Activated T-cell treated with anti-CD3 and anti-CD28 coated beads, Interleukin-2, amount 50 U/mL, for 72 hours (primary cell): ENCODE data around the gene SRSF11. TPM values are rescaled to one million over a fixed set of nuclear protein-coding genes. Genes with fewer than 3 reads are reported as not detected.
A peak's percentile ranks its signal among the peaks of the same experiment; 100 is the strongest.

Experiments
- ATAC-seq, 2 donors: fragments of 150-1000 bp; cut with Tn5 transposase; replicated peaks in 1 of 2; 2 replicates each; pipeline ENCODE4 v1.10.0; 2021; ENCODE audit warnings: moderate library complexity in 2 of 2, mild to moderate bottlenecking in 1 of 2
- DNase-seq, 2 donors: peaks; one replicate each; pipeline ENCODE4 v3.0.0; 2021 to 2022; ENCODE audit warnings: mixed read lengths in 1 of 2
- H3K27ac Mint-ChIP-seq: one replicate; pipeline ENCODE4 v1.8.0; 2022; ENCODE audit warnings: mild to moderate bottlenecking, moderate library complexity, mixed read lengths
- H3K27me3 Mint-ChIP-seq: one replicate; pipeline ENCODE4 v1.8.0; 2022; ENCODE audit warnings: low read depth, mixed read lengths
- H3K36me3 Mint-ChIP-seq, 2 donors: one replicate each; pipeline ENCODE4 v1.8.0; 2022; ENCODE audit warnings: mixed read lengths in 2 of 2, mild to moderate bottlenecking in 1 of 2; ENCODE audit not compliant: insufficient read depth in 2 of 2
- H3K4me1 Mint-ChIP-seq: one replicate; pipeline ENCODE4 v1.8.0; 2022; ENCODE audit warnings: low read depth, mixed read lengths
- H3K4me3 Mint-ChIP-seq, 2 donors: one replicate each; pipeline ENCODE4 v1.8.0; 2022; ENCODE audit warnings: mild to moderate bottlenecking in 2 of 2, mixed read lengths in 2 of 2, moderate library complexity in 2 of 2
- H3K9me3 Mint-ChIP-seq, 2 donors: one replicate each; pipeline ENCODE4 v1.8.0; 2022; ENCODE audit warnings: mixed read lengths in 2 of 2
- total RNA-seq, 2 donors: library from RNA; stranded (reverse); gene quantifications; one replicate each; pipeline ENCODE4 v1.2.3, GENCODE V29; 2022

SRSF11 gene
- total RNA-seq, 2 donors from 2014 or later, result 245 TPM

DNA sequence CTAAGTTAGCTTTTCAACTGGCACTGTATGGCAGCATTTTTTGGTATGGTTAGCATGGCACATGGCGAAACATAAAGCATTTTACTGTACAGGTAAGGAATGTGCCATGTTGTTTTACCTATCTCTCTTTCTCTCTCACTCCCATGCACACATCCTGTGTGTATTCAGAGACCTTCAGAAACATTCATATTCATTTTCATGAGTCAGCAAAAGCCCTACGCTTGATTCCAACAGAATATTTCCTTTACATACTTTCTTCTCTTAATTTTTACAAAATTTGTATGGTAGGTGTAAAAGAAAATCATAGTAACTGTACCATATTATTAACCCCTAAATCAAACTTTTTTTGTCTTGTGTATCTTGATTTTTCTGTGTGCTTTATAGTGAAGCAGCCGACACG is 10.3 kb downstream of the SRSF11 start:
- no peaks in the 10 kb centered on the region for H3K9me3 Mint-ChIP-seq
- no peaks in the 10 kb centered on the region for H3K27me3 Mint-ChIP-seq
- peaks cover 6 to 57% of the 10 kb centered on the region in 2 donors for H3K36me3 Mint-ChIP-seq
- ATAC-seq (no peak), DNase-seq (no peak)
- H3K4me1 Mint-ChIP-seq, result peaks cover 21% of the 10 kb centered on the region
- no peak overlapping the region for H3K4me3 Mint-ChIP-seq
- no peak overlapping the region for H3K27ac Mint-ChIP-seq

DNA sequence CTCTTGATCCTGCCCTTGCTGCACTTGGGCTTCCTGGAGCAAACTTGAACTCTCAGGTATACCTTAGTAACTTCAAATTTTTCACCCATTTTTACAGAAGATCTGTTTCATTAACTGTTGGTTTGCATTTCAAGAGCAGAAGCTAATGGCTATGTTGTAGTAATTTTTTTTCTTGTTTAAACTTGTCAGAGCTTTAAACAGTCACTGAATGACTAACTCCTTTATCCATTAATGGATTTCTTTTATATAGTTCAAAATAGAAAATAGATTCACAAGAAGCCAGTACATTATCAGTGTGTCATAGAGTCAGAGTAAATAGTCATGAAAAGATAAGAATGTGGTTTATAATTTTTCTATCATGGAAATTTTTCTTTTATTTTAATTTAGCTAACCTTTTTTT is 13.6 kb downstream of the SRSF11 start:
- DNase-seq, result no peak
- H3K9me3 Mint-ChIP-seq, result no peaks in the 10 kb centered on the region
- no peaks in the 10 kb centered on the region for H3K27me3 Mint-ChIP-seq
- no peak for ATAC-seq
- no peak overlapping the region for H3K27ac Mint-ChIP-seq
- peaks cover 6% of the 10 kb centered on the region for H3K4me1 Mint-ChIP-seq
- H3K36me3 Mint-ChIP-seq, result peaks cover 6 to 55% of the 10 kb centered on the region in 2 donors
- no peak overlapping the region for H3K4me3 Mint-ChIP-seq

DNA sequence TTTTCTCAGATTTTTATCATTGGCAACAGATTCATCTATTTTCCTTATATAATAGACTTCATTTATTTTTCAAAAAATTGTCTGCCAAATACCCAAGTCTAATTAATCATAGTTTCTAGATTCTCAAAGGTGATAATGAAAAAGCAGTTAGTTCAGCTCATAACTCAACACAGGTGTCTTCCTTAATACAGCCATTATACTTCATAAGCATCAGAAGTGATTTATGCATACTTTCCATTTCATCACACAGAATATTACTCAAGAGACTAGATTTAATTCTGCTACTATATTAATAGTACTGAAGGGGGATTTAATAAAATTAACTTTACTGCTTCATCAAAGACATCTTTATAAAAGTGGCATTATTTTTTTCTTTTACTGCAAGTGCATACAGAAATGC is 18.8 kb downstream of the SRSF11 start:
- DNase-seq (no peak), ATAC-seq (no peak)
- Mint-ChIP-seq H3K4me3 (no peak overlapping the region), H3K9me3 (no peaks in the 10 kb centered on the region), H3K27me3 (no peaks in the 10 kb centered on the region), H3K27ac (no peak overlapping the region), H3K36me3 (peaks cover 12 to 56% of the 10 kb centered on the region in 2 donors), H3K4me1 (no peaks in the 10 kb centered on the region)

DNA sequence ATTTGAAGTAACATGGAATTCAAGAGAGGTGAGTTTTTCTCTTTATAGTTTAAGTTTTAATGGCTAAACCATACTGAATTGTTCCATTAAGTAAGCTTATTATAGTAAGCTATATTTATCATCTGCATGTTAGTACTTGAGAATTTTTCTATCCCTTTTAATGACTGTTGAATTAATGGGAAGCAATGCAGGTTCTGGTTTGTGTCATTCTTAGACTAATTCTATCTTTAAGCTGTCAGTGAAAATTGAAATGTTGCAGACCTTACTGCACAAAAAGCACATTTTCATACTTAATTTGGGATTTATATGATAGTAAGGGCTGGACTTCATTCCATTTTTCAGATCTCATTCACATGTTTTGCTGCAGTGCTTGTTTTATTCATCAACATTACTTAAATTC is 25.9 kb downstream of the SRSF11 start:
- Mint-ChIP-seq H3K4me1 (peaks cover 33% of the 10 kb centered on the region), H3K27ac (peak overlapping the region; percentile 98), H3K9me3 (no peaks in the 10 kb centered on the region), H3K36me3 (peaks cover 23 to 70% of the 10 kb centered on the region in 2 donors), H3K27me3 (no peaks in the 10 kb centered on the region), H3K4me3 (peak overlapping the region in 1 of 2 donors; percentile 13)
- DNase-seq (no peak), ATAC-seq (no peak)

DNA sequence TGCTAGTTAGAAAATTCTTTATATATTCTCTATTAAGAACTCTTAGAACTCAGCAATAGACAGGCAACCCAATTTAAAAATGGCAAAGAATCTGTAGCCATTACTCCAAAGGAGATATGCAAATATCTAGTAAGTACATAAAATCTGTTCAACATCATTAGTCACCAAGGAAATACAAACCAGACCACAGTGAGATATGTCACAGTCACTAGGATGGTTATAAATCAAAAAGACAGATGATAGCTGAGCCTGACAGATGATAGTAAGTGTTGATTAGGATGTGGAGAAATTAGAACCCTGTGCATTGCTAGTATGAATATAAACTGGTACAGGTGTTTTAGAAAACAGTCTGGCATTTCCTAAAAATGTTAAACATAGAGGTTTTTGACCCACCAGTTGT is 26.6 kb downstream of the SRSF11 start:
- Mint-ChIP-seq H3K27me3 (no peaks in the 10 kb centered on the region), H3K4me1 (peaks cover 33% of the 10 kb centered on the region), H3K36me3 (peaks cover 23 to 67% of the 10 kb centered on the region in 2 donors), H3K4me3 (peak overlapping the region in 1 of 2 donors; percentile 56), H3K27ac (peak overlapping the region; percentile 98), H3K9me3 (no peaks in the 10 kb centered on the region)
- DNase-seq, result no peak
- ATAC-seq, result peak; percentile 66 to 92

DNA sequence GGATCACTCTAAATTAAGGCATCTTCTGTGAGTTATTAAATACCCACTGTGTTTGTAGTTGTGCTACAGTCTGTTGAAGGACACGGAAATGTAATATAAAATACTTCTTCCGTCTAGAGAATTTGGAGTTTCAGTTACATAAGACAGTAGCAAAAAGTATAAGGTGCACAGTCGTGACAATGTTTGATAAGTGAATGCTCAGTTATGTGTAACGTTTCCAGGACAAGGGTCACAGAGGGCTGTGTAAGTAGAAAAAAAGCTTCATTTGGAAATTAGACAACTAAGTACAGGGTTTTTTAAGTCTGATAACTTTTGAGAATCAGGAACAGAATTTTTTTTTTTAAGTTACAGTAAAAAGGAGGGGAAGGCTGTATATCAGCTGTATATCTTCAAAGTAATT is 27.5 kb downstream of the SRSF11 start:
- no peaks in the 10 kb centered on the region for H3K9me3 Mint-ChIP-seq
- peak overlapping the region; percentile 98 for H3K27ac Mint-ChIP-seq
- no peak overlapping the region for H3K4me3 Mint-ChIP-seq
- H3K36me3 Mint-ChIP-seq, result peaks cover 22 to 62% of the 10 kb centered on the region in 2 donors
- H3K4me1 Mint-ChIP-seq, result peaks cover 33% of the 10 kb centered on the region
- no peaks in the 10 kb centered on the region for H3K27me3 Mint-ChIP-seq
- no peak for ATAC-seq
- DNase-seq, result no peak

DNA sequence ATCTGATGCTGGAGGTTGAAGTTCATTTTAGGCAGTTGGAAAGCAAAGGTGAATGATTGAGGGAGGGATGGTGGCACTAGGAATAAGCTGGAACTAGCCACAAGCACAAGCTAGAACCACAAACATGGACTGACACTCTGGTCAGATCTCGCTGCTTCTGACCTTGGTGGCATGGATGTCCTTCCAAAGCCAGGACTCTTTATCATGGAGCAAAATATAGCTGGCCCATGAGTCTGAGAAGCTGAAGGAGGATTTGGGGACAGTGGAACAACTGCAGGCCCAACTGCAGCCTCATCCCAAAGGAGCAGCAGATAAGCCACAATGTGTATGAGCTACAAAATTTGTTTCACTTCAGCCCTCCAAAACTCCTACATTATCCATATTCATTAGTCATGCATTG is 35.5 kb downstream of the SRSF11 start:
- Mint-ChIP-seq H3K27ac (no peak overlapping the region), H3K27me3 (no peaks in the 10 kb centered on the region), H3K4me3 (no peak overlapping the region), H3K9me3 (no peaks in the 10 kb centered on the region), H3K4me1 (no peaks in the 10 kb centered on the region), H3K36me3 (peaks cover 0 to 5% of the 10 kb centered on the region in 2 donors)
- DNase-seq, result no peak
- ATAC-seq, result peak in 1 of 2 donors; percentile 9

DNA sequence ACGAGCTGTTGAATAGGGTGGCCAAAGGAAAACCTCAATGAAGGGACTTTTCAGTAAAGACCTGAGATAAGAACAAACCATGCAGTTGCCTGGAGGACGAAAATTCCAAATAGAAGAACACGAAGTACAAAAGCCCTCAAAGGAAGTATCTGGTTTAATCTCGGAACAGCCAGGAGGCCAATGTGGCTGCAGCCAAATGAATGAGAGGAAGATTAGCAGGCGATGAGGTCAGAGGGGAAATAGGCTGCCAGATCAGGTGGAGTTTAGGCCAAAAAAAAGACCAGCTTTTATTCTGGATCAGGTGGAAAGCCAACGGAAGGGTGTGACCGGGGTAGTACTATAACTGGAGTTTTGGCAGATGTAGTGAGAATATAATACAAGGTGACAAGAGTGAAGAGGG is 43.7 kb downstream of the SRSF11 start:
- Mint-ChIP-seq H3K4me3 (no peak overlapping the region), H3K9me3 (no peaks in the 10 kb centered on the region), H3K4me1 (no peaks in the 10 kb centered on the region), H3K27me3 (no peaks in the 10 kb centered on the region), H3K27ac (peak overlapping the region; percentile 75), H3K36me3 (peaks cover 14 to 22% of the 10 kb centered on the region in 2 donors)
- ATAC-seq (no peak), DNase-seq (no peak)

DNA sequence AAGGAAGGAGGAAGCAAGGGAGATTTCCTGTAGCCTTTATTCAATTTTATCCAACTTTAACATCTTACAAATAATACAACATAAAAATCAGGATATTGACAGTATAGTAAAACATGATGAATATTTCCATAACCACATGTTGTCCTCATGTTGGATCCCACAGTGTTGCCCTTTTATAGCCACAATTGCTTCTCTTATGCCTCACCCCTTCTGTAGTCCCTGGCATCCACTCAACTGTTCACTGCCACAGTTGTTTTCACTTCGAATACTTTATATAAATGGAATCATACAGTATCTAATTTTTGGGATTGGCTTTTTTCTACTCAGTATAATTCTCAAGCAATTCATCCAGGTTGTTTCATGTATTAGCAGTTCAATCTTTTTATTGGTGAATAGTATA is 44.8 kb downstream of the SRSF11 start:
- ATAC-seq, result no peak
- no peak for DNase-seq
- Mint-ChIP-seq H3K9me3 (no peaks in the 10 kb centered on the region), H3K36me3 (peaks cover 14 to 24% of the 10 kb centered on the region in 2 donors), H3K4me3 (no peak overlapping the region), H3K27me3 (no peaks in the 10 kb centered on the region), H3K27ac (no peak overlapping the region), H3K4me1 (no peaks in the 10 kb centered on the region)

DNA sequence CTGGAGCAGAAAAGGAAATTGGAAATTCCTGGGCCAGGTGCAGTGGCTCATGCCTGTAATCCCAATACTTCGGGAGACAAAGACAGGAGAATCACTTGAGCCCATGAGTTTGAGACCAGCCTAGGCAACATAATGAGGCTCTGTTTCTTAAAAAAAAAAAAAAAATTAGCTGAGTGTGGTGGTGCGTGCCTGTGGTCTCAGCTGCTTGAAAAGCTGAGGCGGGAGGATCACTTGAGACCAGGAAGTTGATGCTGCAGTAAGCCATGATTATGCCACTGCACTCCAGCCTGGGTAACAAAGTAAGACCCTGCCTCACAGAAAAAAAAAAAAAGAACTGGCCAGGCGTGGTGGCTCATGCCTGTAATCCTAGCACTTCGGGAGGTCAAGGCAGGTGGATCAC is 56.7 kb downstream of the SRSF11 start:
- Mint-ChIP-seq H3K36me3 (peaks cover 5 to 14% of the 10 kb centered on the region in 2 donors), H3K27me3 (no peaks in the 10 kb centered on the region), H3K9me3 (no peaks in the 10 kb centered on the region), H3K27ac (no peak overlapping the region), H3K4me3 (no peak overlapping the region), H3K4me1 (no peaks in the 10 kb centered on the region)
- no peak for DNase-seq
- no peak for ATAC-seq

DNA sequence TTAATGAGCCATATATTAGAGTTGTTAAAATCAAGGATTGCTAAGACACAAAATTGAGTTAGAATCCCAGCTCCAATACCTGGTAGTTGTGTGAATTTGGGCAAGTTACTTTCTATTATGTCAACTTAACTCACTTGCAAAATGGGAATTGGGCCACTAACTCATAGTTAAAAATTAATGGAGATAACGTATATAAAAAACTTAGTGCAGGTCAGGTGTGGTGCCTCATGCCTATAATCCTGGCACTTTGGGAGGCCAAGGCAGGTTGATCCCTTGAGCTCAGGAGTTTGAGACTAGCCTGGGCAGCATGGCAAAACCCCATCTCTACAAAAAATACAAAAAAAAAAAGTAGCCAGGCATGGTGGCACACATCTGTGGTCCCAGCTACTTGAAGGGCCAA is 57.5 kb downstream of the SRSF11 start:
- ATAC-seq, result no peak
- H3K36me3 Mint-ChIP-seq, result peaks cover 5 to 12% of the 10 kb centered on the region in 2 donors
- H3K4me1 Mint-ChIP-seq, result no peaks in the 10 kb centered on the region
- H3K27ac Mint-ChIP-seq, result peak overlapping the region; percentile 44
- no peak for DNase-seq
- H3K27me3 Mint-ChIP-seq, result no peaks in the 10 kb centered on the region
- H3K4me3 Mint-ChIP-seq, result no peak overlapping the region
- no peaks in the 10 kb centered on the region for H3K9me3 Mint-ChIP-seq

DNA sequence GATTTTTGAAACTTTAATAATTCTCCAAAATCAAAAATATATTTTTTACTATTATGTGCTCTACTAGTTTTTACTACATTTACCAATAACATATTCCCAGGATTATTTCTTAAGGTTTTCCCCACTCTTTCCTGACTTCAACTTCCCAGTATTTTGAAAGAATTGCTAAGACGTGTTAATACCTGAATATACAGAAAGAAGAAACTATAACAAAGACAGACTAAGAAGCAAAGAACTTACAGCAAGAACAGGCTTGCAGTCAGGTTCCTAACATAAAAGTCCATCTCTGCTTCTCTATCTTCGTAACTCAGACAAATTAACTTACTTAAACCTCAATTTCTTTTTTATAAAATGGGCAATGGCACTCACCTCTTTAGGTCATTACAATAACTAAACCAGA is 63.2 kb downstream of the SRSF11 start:
- H3K27ac Mint-ChIP-seq, result peak overlapping the region; percentile 66
- no peaks in the 10 kb centered on the region for H3K4me1 Mint-ChIP-seq
- ATAC-seq (no peak), DNase-seq (no peak)
- H3K27me3 Mint-ChIP-seq, result no peaks in the 10 kb centered on the region
- H3K9me3 Mint-ChIP-seq, result no peaks in the 10 kb centered on the region
- no peak overlapping the region for H3K4me3 Mint-ChIP-seq
- peaks cover 2 to 12% of the 10 kb centered on the region in 2 donors for H3K36me3 Mint-ChIP-seq

DNA sequence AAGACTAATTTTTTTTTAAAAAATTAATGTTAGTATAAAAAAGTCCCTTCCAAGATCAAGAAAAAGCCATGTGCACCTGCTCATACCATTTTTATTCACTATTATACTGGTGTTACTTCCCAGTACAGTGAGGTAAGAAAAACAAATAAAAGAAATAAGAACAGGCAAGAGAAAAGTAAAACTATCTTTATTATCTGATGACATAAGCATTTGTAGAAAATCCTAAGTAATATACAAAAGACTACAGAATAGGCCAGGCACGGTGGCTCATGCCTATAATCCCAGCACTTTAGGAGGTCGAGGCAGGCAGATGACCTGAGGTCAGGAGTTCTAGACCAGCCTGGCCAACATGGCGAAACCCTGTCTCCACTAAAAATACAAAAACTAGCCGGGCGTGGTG is 65.3 kb downstream of the SRSF11 start:
- Mint-ChIP-seq H3K27me3 (no peaks in the 10 kb centered on the region), H3K9me3 (no peaks in the 10 kb centered on the region), H3K4me1 (no peaks in the 10 kb centered on the region), H3K27ac (no peak overlapping the region), H3K36me3 (peaks cover 0 to 8% of the 10 kb centered on the region in 2 donors), H3K4me3 (no peak overlapping the region)
- ATAC-seq, result no peak
- DNase-seq, result no peak

DNA sequence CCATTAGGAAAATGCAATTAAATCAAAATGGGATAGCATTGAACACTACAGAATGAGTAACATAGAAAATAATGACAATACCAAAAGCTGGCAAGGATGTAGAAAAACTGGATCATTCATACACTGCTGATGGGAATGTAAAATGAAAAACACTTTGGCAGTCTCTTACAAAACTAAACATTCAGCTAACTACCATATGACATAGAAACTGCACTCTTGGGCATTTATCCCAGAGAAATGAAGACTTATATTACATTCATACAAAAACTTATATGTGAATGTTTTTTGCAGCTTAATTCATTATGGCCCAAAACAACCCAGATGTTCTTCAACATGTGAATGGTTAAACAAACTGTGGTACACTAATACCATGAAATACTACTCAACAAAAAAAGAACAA is 67.0 kb downstream of the SRSF11 start:
- Mint-ChIP-seq H3K4me1 (no peaks in the 10 kb centered on the region), H3K27ac (peak overlapping the region; percentile 23), H3K9me3 (no peaks in the 10 kb centered on the region), H3K27me3 (no peaks in the 10 kb centered on the region), H3K36me3 (peaks cover 0 to 13% of the 10 kb centered on the region in 2 donors), H3K4me3 (no peak overlapping the region)
- DNase-seq, result no peak
- no peak for ATAC-seq
